Transverse colon (tissue), 4 donors: ENCODE data around the gene RGS6.

Experiments
- EP300 ChIP-seq: sonication (generic); formaldehyde crosslinking; IDR thresholded peaks from one replicate; pipeline ENCODE4 v1.6.1; 2017; ENCODE audit warnings: antibody characterized with exemption, low read depth
- POLR2A ChIP-seq: fragments of 450-650 bp; IDR thresholded peaks from one replicate; pipeline ENCODE4 v1.6.1; 2016; ENCODE audit warnings: antibody characterized with exemption, mild to moderate bottlenecking, moderate library complexity
- POLR2AphosphoS5 ChIP-seq, 3 donors: sonication (generic); formaldehyde crosslinking; IDR thresholded peaks; one replicate each; pipeline ENCODE4 v1.6.1; 2016; ENCODE audit warnings: antibody characterized with exemption in 3 of 3
- TF ChIP-seq, protein P1 (sequence below), 5 experiments: fragments of 200-600 bp in 3 of 5; fragments of 450-650 bp in 2 of 5; sonication (generic) in 3 of 5; IDR thresholded peaks; 1 replicate in 2 of 5; 2 replicates in 3 of 5; pipeline ENCODE4 v1.5.1; 2016 to 2017; ENCODE audit warnings: antibody characterized with exemption in 5 of 5, inconsistent platforms in 3 of 5, mild to moderate bottlenecking in 2 of 5, moderate library complexity in 1 of 5

- TF ChIP-seq POLR2A (no peak), POLR2AphosphoS5 (IDR thresholded peaks at IDR 0.05) (no peak), EP300 (no peak)
- TF ChIP-seq, protein P1, sequence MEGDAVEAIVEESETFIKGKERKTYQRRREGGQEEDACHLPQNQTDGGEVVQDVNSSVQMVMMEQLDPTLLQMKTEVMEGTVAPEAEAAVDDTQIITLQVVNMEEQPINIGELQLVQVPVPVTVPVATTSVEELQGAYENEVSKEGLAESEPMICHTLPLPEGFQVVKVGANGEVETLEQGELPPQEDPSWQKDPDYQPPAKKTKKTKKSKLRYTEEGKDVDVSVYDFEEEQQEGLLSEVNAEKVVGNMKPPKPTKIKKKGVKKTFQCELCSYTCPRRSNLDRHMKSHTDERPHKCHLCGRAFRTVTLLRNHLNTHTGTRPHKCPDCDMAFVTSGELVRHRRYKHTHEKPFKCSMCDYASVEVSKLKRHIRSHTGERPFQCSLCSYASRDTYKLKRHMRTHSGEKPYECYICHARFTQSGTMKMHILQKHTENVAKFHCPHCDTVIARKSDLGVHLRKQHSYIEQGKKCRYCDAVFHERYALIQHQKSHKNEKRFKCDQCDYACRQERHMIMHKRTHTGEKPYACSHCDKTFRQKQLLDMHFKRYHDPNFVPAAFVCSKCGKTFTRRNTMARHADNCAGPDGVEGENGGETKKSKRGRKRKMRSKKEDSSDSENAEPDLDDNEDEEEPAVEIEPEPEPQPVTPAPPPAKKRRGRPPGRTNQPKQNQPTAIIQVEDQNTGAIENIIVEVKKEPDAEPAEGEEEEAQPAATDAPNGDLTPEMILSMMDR (IDR thresholded peaks at IDR 0.05) = no peak
Observed at GRCh38 chr14:71967704-71968103, 35.5 kb downstream of the RGS6 start.
